ENCODE data around the gene MAD1L1.

- no peak for TF ChIP-seq EP300 (IDR thresholded peaks at IDR 0.05)
- no peak for TF ChIP-seq POLR2A (IDR thresholded peaks at IDR 0.05)
- no peak for TF ChIP-seq CTCF (IDR thresholded peaks at IDR 0.05)
Observed at GRCh38 chr7:1899951-1900762, 332.6 kb downstream of the MAD1L1 start.
